Loucy (cell line): Measurements from ENCODE around the gene HEPACAM.

Experiments
- H2AFZ ChIP-seq: fragments of 200-600 bp; sonication (generic); 2 replicates; pipeline ENCODE4 v1.6.0; 2016; ENCODE audit warnings: antibody characterized with exemption, mild to moderate bottlenecking, low read length, moderate library complexity
- H3F3A ChIP-seq: fragments of 200-600 bp; 2 replicates; pipeline ENCODE4 v1.6.0; 2016; ENCODE audit warnings: antibody characterized with exemption, low read depth, mild to moderate bottlenecking
- H3K27me3 ChIP-seq: fragments of 200-600 bp; sonication (generic); 2 replicates; pipeline ENCODE4 v1.6.1; 2014; ENCODE audit warnings: low read length, mild to moderate bottlenecking; ENCODE audit not compliant: insufficient read depth, poor library complexity, severe bottlenecking
- H3K36me3 ChIP-seq: fragments of 200-600 bp; sonication (generic); 2 replicates; pipeline ENCODE4 v1.6.1; 2016; ENCODE audit warnings: low read length; ENCODE audit not compliant: insufficient read depth
- H3K4me1 ChIP-seq: fragments of 200-600 bp; sonication (generic); 2 replicates; pipeline ENCODE4 v1.5.1; 2014; ENCODE audit warnings: low read length, mild to moderate bottlenecking; ENCODE audit not compliant: insufficient read depth, poor library complexity, severe bottlenecking
- H3K4me2 ChIP-seq: fragments of 200-600 bp; sonication (generic); 2 replicates; pipeline ENCODE4 v1.6.0; 2014; ENCODE audit warnings: antibody characterized with exemption, low read length, low read depth, mild to moderate bottlenecking; ENCODE audit not compliant: poor library complexity, severe bottlenecking
- H3K4me3 ChIP-seq: fragments of 200-600 bp; sonication (generic); 2 replicates; pipeline ENCODE4 v1.5.1; 2014; ENCODE audit warnings: low read length, mild to moderate bottlenecking, mixed read lengths; ENCODE audit not compliant: poor library complexity, severe bottlenecking
- H3K79me2 ChIP-seq: fragments of 200-600 bp; sonication (generic); 2 replicates; pipeline ENCODE4 v1.6.1; 2014; ENCODE audit warnings: low read length; ENCODE audit not compliant: insufficient read depth
- H3K9ac ChIP-seq: fragments of 200-600 bp; sonication (generic); 2 replicates; pipeline ENCODE4 v1.6.0; 2014; ENCODE audit warnings: mild to moderate bottlenecking, low read depth, low read length, moderate library complexity; ENCODE audit not compliant: poor library complexity, severe bottlenecking
- H3K9me2 ChIP-seq: fragments of 200-600 bp; sonication (generic); replicated peaks from 2 replicates; pipeline ENCODE4 v1.6.1; 2016; ENCODE audit warnings: low read depth, low read length, mixed read lengths
- H3K9me3 ChIP-seq: fragments of 200-600 bp; sonication (generic); 2 replicates; pipeline ENCODE4 v1.6.1; 2014; ENCODE audit warnings: mild to moderate bottlenecking, antibody characterized with exemption, low read length, low read depth; ENCODE audit not compliant: insufficient read depth
- H4K20me1 ChIP-seq: fragments of 200-600 bp; sonication (generic); 2 replicates; pipeline ENCODE4 v1.6.0; 2014; ENCODE audit warnings: antibody characterized with exemption, low read length, mild to moderate bottlenecking; ENCODE audit not compliant: insufficient read depth, poor library complexity, severe bottlenecking
- CTCF ChIP-seq: fragments of 200-600 bp; sonication (generic); conservative IDR thresholded peaks from 2 replicates; pipeline ENCODE4 v1.5.1; 2014; ENCODE audit warnings: mild to moderate bottlenecking, antibody characterized with exemption, low read length
- EZH2phosphoT487 ChIP-seq: fragments of 200-600 bp; IDR thresholded peaks from 2 replicates; pipeline ENCODE4 v1.6.1; 2018; ENCODE audit warnings: antibody characterized with exemption, mild to moderate bottlenecking, moderate library complexity, borderline replicate concordance

HEPACAM gene

GRCh38 chr11:124915541-124916369, 20.1 kb downstream of the HEPACAM start:
- no peak overlapping the region for H3K9ac ChIP-seq
- no peak overlapping the region for H2AFZ ChIP-seq
- no peak overlapping the region for H3K4me2 ChIP-seq
- TF ChIP-seq CTCF (no peak; the same call in 1 of the 2 replicates), EZH2phosphoT487 (no peak)
- 0 out of 2 replicates have a peak, but pooled peaks cover 3% of the 10 kb centered on the region for H3K9me3 ChIP-seq
- H4K20me1 ChIP-seq: no peaks in the 10 kb centered on the region
- H3K27me3 ChIP-seq: no peaks in the 10 kb centered on the region
- H3K4me1 ChIP-seq: no peaks in the 10 kb centered on the region
- H3K36me3 ChIP-seq: no peaks in the 10 kb centered on the region
- H3K4me3 ChIP-seq: no peak overlapping the region
- H3F3A ChIP-seq: no peaks in the 10 kb centered on the region
- H3K79me2 ChIP-seq: no peaks in the 10 kb centered on the region
- no peaks in the 10 kb centered on the region for H3K9me2 ChIP-seq

- H4K20me1 ChIP-seq: no peaks in the 10 kb centered on the region
- H2AFZ ChIP-seq: no peak overlapping the region
- no peaks in the 10 kb centered on the region for H3K4me1 ChIP-seq
- no peak overlapping the region for H3K4me3 ChIP-seq
- no peak for TF ChIP-seq EZH2phosphoT487
- TF ChIP-seq CTCF: no peak
- peaks cover 16% of the 10 kb centered on the region for H3K27me3 ChIP-seq
- no peak overlapping the region for H3K4me2 ChIP-seq
- no peaks in the 10 kb centered on the region for H3K9me2 ChIP-seq
- no peaks in the 10 kb centered on the region for H3F3A ChIP-seq
- no peak overlapping the region for H3K9ac ChIP-seq
- H3K9me3 ChIP-seq: no peaks in the 10 kb centered on the region
- H3K36me3 ChIP-seq: no peaks in the 10 kb centered on the region
- no peaks in the 10 kb centered on the region for H3K79me2 ChIP-seq
Observed at GRCh38 chr11:124902616-124903015, 33.2 kb downstream of the HEPACAM start.

- H3K79me2 ChIP-seq: no peaks in the 10 kb centered on the region
- no peaks in the 10 kb centered on the region for H3K9me3 ChIP-seq
- H3K27me3 ChIP-seq: peaks cover 16% of the 10 kb centered on the region
- no peak overlapping the region for H3K4me2 ChIP-seq
- H2AFZ ChIP-seq: no peak overlapping the region
- H3K9ac ChIP-seq: no peak overlapping the region
- no peaks in the 10 kb centered on the region for H3K36me3 ChIP-seq
- no peaks in the 10 kb centered on the region for H3K9me2 ChIP-seq
- H3K4me3 ChIP-seq: no peak overlapping the region
- no peaks in the 10 kb centered on the region for H3K4me1 ChIP-seq
- no peaks in the 10 kb centered on the region for H3F3A ChIP-seq
- TF ChIP-seq CTCF: no peak
- H4K20me1 ChIP-seq: no peaks in the 10 kb centered on the region
Observed at GRCh38 chr11:124900464-124900863, 35.4 kb downstream of the HEPACAM start.
